GM15510 (cell line): ENCODE results near the gene ALKBH8.

Source experiments
- POLR2A ChIP-seq: IDR thresholded peaks from 3 replicates; pipeline ENCODE4 v1.6.1; 2011; ENCODE audit warnings: borderline replicate concordance; ENCODE audit not compliant: insufficient read length; ENCODE audit errors: extremely low read depth

ALKBH8 gene

GRCh38 chr11:107565219-107565937 is at the start of gene ALKBH8:
Gene ALKBH8, minus strand, starts transcription at chr11:107565735. Its CDS starts 4,842 bp downstream, at chr11:107560893.
- peak; percentile 58 for TF ChIP-seq POLR2A

GRCh38 chr11:107612445-107612844 is 46.9 kb upstream of the ALKBH8 start:
- no peak for TF ChIP-seq POLR2A

GRCh38 chr11:107609400-107610218 is 44.1 kb upstream of the ALKBH8 start:
- TF ChIP-seq POLR2A: no peak

- no peak for TF ChIP-seq POLR2A
Measured at GRCh38 chr11:107608809-107609208, 43.3 kb upstream of the ALKBH8 start.

- TF ChIP-seq POLR2A: no peak
Measured at GRCh38 chr11:107606141-107606540, 40.6 kb upstream of the ALKBH8 start.

- no peak for TF ChIP-seq POLR2A
Measured at GRCh38 chr11:107605061-107606006, 39.8 kb upstream of the ALKBH8 start.

GRCh38 chr11:107598225-107599139 is 32.9 kb upstream of the ALKBH8 start:
- no peak for TF ChIP-seq POLR2A

GRCh38 chr11:107594736-107595135 is 29.2 kb upstream of the ALKBH8 start:
- TF ChIP-seq POLR2A: no peak

- TF ChIP-seq POLR2A: no peak
Measured at GRCh38 chr11:107593951-107594350, 28.4 kb upstream of the ALKBH8 start.

- TF ChIP-seq POLR2A: no peak
Measured at GRCh38 chr11:107592813-107593212, 27.3 kb upstream of the ALKBH8 start.

- no peak for TF ChIP-seq POLR2A
Measured at GRCh38 chr11:107592231-107592590, 26.7 kb upstream of the ALKBH8 start.

GRCh38 chr11:107591378-107592230 is 26.1 kb upstream of the ALKBH8 start:
- no peak for TF ChIP-seq POLR2A
